GM19023 (cell line): Measurements from ENCODE around the gene ABCA13.

Source experiments
- ATAC-seq: cut with Tn5 transposase; IDR thresholded peaks from one replicate; pipeline ENCODE4 v1.9.1; 2021; ENCODE audit warnings: mild to moderate bottlenecking, moderate library complexity; ENCODE audit not compliant: unreplicated experiment

Gene ABCA13

GRCh38 chr7:48421357-48421756, 250.1 kb downstream of the ABCA13 start:
- no peak for ATAC-seq

- no peak for ATAC-seq
Observed at GRCh38 chr7:48424731-48425130, 253.5 kb downstream of the ABCA13 start.

- no peak for ATAC-seq
Observed at GRCh38 chr7:48426331-48426965, 255.2 kb downstream of the ABCA13 start.

DNA sequence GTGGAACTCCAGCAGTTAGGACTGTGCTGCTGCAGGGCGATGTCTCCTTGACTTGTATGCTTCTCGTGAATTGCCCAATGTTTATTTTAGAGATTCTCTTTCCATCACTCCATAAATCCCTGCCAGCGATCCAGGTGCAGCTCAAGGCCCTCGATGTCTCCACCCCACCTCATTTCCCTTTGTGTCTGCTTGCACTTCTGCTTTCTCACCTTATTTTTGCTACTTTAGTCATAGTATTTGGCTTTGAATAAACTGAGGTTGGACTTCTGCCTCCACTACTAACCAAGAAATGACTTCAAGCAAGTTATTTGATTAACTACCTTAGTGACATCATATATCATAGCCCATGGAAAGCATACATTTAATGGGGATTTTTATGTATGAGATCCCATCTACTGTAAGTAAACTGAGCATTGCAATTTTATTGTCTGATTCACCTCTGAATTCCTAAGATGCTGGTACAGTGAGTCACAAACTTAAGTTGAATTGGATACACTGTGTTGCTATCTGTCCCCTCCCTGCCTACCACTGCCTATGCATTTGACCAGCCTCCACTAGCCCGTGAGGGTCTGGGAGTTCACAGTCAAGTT, 255.8 kb downstream of the ABCA13 start:
- no peak for ATAC-seq

DNA sequence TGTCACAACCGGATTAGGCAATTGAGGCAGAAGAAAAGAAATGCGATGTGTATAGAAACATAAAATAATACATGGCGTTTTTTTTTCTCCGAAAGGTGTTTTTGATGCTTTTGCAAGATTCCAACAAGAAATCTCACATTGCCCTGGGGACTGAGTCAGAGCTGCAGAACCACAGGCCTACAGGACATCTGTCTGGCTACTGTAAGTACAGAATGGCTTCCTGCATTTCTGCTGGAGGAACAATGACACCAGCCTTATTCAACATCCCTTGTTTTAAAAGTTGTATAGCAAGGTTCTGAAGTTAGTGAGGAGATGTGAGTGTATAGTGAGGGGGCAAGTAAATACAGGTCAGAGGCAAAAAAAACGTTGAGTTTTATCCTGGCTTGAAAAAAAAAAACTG, 256.4 kb downstream of the ABCA13 start:
- ATAC-seq: no peak

DNA sequence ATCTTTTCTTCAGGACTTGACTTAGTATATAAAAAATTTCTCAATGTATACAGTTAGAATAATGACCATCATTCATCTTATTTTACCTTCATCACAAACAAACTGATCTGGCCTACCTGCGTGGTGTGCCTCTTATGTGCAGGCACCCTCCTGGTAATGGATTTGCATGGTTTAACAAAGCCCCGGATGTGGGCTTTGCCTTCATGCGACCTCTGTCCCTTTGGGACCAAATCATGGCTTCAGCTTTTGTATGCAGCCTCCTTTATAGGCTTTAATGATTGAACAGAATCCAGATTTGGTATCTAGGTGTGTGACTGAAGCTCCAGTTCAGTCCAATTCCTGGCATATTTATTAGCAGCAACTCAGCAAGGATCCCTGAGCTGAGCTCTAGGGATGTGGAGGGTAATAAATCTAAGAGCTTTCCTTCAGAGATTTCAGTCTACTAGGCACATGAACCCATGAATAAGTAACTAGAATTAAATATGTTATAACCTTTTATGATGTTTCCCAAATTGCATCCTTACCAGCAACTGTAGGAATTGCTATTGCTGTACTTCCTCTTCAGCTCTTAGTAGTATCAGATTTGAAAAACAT, 256.9 kb downstream of the ABCA13 start:
- ATAC-seq: no peak

DNA sequence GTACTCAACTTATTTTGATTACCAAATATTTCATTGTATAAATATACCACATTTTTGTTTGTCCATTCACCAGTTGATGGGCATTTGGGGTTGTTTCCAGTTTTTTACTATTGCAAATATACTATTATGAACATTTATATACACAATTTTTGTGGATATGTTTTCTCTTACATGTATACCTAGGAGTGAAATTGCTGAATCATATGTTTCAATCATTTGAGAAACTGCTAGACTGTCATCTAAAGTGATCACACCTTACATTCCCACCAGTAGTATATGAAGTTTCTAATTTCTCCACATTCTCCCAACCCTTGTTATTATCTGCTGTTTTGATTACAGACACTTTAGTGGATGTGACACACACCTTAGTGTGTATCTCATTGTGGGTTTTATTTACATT, 257.9 kb downstream of the ABCA13 start:
- no peak for ATAC-seq

DNA sequence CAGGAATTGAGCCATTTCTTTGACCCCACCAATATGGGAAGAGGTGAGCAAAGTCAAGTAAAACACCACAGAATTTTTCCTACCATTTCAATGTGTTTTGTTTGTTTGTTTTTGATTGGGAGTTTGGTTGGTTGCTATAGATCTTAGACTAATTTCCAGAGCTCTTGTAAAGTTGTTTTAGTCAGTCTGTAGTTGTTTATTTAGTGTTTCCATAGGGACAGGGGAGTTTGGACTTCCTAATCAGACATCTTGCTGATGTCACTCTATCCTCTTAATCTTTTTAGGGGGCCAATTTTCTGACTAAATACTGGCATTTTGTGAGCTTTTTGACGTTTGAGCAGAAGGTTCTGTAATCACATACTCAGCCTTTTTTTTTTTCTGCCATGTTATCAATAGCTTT, 266.9 kb downstream of the ABCA13 start:
- ATAC-seq: no peak

GRCh38 chr7:48441848-48442492, 270.7 kb downstream of the ABCA13 start:
- ATAC-seq: no peak

GRCh38 chr7:48443051-48443450, 271.8 kb downstream of the ABCA13 start:
- ATAC-seq: no peak

DNA sequence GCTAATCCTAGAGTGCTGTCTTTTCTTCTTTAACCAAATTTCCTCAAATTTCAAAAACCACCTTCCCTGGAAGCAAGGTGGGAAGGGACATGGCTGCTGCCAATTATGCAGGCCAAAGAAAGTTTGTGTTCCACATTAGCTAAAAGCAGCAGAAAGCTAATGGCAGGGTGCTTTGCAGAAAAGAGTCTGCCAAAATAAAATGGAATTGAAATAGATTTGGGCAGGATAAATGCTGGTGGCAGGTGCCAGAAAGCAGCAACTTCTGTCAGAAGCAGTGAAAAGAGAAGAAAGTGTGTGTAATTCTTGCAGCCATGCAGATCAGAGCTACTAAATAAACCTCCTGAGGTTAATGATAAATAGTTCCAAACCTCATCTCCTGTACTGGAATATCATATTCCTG, 275.5 kb downstream of the ABCA13 start:
- no peak for ATAC-seq

GRCh38 chr7:48452218-48452617, 281.0 kb downstream of the ABCA13 start:
- ATAC-seq: no peak

DNA sequence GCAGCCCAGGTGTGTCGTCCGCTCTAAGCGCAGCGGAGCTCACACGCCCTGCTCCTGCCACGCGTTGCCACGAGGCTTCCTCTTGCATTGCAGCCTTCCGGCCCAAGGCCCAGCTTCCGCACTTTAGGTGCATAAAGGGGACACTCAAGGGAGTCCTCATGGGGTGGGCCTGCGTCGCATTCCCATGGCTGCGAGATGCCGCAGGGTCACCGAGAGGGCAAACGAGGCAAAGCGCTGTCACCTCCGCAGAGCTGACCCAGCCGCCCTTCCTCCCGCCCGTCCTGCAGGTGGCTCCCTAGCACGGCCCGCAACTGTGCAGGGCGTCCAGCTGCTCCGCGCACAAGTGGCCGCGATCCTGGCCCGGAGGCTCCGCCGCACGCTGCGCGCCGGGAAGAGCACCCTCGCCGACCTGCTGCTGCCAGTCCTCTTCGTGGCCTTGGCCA, 283.5 kb downstream of the ABCA13 start:
- ATAC-seq: no peak

- no peak for ATAC-seq
Observed at GRCh38 chr7:48455363-48455762, 284.1 kb downstream of the ABCA13 start.

DNA sequence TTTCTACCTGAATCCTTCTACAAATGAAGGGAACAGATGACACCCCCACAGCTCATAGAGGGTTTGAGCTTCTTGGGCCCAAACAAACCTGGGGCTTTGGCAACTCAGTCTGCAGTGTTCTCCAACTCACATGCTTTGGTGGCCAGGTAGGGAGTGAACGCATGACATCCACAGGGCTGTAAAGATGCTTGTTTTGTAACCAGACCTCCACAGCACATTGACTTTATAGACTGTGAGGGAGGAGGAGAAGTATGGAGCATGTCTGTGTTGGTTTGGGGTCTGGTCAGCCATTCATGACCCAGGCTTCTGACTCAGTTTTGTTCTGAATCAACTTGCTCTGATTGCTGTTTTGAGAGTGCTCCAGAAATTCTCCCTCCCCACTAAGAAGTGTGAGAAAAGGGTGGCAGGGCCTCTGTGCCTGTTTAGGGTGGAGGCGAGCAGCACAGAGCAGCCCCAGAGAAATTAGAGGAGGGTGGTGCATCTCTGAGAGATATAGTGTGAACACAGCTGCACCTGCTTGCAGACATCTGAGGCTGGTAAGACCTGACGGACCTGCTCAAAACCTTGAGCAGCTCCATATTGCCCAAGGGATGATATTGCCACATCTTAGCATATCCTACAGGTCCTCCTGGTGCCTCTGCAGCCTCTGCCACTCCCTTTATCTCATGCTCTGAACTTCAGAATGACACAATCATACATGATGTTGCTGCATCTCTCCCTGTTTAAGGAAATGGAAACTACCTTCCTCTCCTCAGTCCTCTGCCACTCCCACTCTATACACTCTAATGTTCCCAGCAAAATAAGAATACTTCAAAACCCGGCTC, 287.7 kb downstream of the ABCA13 start:
- no peak for ATAC-seq

- ATAC-seq: no peak
Observed at GRCh38 chr7:48466713-48467112, 295.5 kb downstream of the ABCA13 start.

- no peak for ATAC-seq
Observed at GRCh38 chr7:48471196-48471595, 299.9 kb downstream of the ABCA13 start.

GRCh38 chr7:48472640-48473039, 301.4 kb downstream of the ABCA13 start:
- ATAC-seq: no peak

- ATAC-seq: no peak
Observed at GRCh38 chr7:48473205-48473865, 302.1 kb downstream of the ABCA13 start.

DNA sequence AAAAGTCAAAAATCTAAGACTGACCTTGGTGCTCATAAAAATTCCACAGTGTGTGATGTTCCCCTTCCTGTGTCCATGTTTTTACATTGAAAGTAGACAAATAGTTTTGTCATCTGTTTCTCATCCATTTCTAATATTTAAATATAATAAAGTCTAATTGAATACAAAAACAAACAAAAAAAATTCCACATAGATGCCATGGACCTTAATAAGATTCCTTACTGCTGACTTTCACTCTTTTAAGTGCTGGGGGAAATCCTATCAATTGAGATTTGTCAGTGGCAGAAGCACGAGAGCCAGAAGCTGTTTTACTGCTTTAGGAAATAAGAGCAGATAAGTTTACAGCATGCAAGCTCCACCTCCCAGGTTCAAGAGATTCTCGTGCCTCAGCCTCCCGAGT, 310.0 kb downstream of the ABCA13 start:
- no peak for ATAC-seq

- ATAC-seq: no peak
Observed at GRCh38 chr7:48497521-48497920, 326.3 kb downstream of the ABCA13 start.
